Fibroblast of skin of back (primary cell): Measurements from ENCODE around the gene TRPM2.
A peak's percentile ranks its signal among the peaks of the same experiment; 100 is the strongest.
"Not testable (repeated sequence)": the region's sequence is repeated elsewhere in the genome, so short reads cannot be mapped to it uniquely, and the experiment has no call there.

ENCODE experiments used
- DNase-seq: peaks from one replicate; pipeline ENCODE4 v3.0.0-alpha.2; 2013

The TRPM2 gene

GRCh38 chr21:44354775-44355771 lies 1.7 kb downstream of the TRPM2 start:
- DNase-seq = no peak

GRCh38 chr21:44356160-44356559 lies 2.7 kb downstream of the TRPM2 start:
- DNase-seq = no peak

- no peak for DNase-seq
These were observed 3.2 kb downstream of the TRPM2 start for GRCh38 chr21:44356636-44357035.

- DNase-seq = no peak
These were observed 3.8 kb downstream of the TRPM2 start for GRCh38 chr21:44357064-44357837.

- no peak for DNase-seq
These were observed 6.0 kb downstream of the TRPM2 start for GRCh38 chr21:44359396-44359795.

- no peak for DNase-seq
These were observed 6.7 kb downstream of the TRPM2 start for GRCh38 chr21:44360159-44360558.

GRCh38 chr21:44361903-44362302 lies 8.5 kb downstream of the TRPM2 start:
- DNase-seq = not testable (repeated sequence)

GRCh38 chr21:44363278-44363677 lies 9.9 kb downstream of the TRPM2 start:
- no peak for DNase-seq

GRCh38 chr21:44364151-44365053 lies 11.0 kb downstream of the TRPM2 start:
- DNase-seq = no peak

GRCh38 chr21:44365251-44365966 lies 12.0 kb downstream of the TRPM2 start:
- DNase-seq = no peak

GRCh38 chr21:44365967-44366585 lies 12.7 kb downstream of the TRPM2 start:
- no peak for DNase-seq

GRCh38 chr21:44366586-44367211 lies 13.3 kb downstream of the TRPM2 start:
- DNase-seq = no peak

- no peak for DNase-seq
These were observed 15.5 kb downstream of the TRPM2 start for GRCh38 chr21:44368711-44369446.

- peak; percentile 36 for DNase-seq
These were observed 16.8 kb downstream of the TRPM2 start for GRCh38 chr21:44370027-44370735.

GRCh38 chr21:44370786-44371410 lies 17.5 kb downstream of the TRPM2 start:
- no peak for DNase-seq

GRCh38 chr21:44371596-44371995 lies 18.2 kb downstream of the TRPM2 start:
- DNase-seq = no peak

- DNase-seq = no peak
These were observed 19.2 kb downstream of the TRPM2 start for GRCh38 chr21:44372616-44373015.

- no peak for DNase-seq
These were observed 21.3 kb downstream of the TRPM2 start for GRCh38 chr21:44374601-44375280.
